WTC11 (cell line): ENCODE measurements around the gene LHPP. TPM values are rescaled to one million over a fixed set of nuclear protein-coding genes. Genes with fewer than 3 reads are reported as not detected.

ENCODE experiments used
- ATAC-seq: fragments of 200-7000 bp; cut with Tn5 transposase; 2 replicates; pipeline ENCODE4 v1.10.0; 2021; ENCODE audit warnings: mild to moderate bottlenecking, moderate library complexity
- CTCF ChIA-PET: fragments of 300-600 bp; sonication (Branson Sonifier 250); formaldehyde crosslinking; loops from one replicate; lab custom pipeline; 2021; ENCODE audit warnings: antibody characterized with exemption; lab: Charles Lee
- POLR2A ChIA-PET: fragments of 350-600 bp; sonication (Branson Sonifier 250); formaldehyde crosslinking; loops from one replicate; lab custom pipeline; 2021; ENCODE audit warnings: antibody characterized with exemption; lab: Charles Lee
- DNase-seq: peaks from one replicate; pipeline ENCODE4 v3.0.0; 2021; ENCODE audit warnings: low spot score
- H3K27ac Mint-ChIP-seq: 2 replicates; pipeline ENCODE4 v1.8.0; 2021; ENCODE audit warnings: mixed read lengths
- H3K27me3 Mint-ChIP-seq: 2 replicates; pipeline ENCODE4 v1.8.0; 2021; ENCODE audit warnings: low read depth, mild to moderate bottlenecking, moderate library complexity, mixed read lengths
- H3K36me3 Mint-ChIP-seq: 2 replicates; pipeline ENCODE4 v1.8.0; 2021; ENCODE audit warnings: mixed read lengths
- H3K4me1 Mint-ChIP-seq: 2 replicates; pipeline ENCODE4 v1.8.0; 2022; ENCODE audit warnings: mixed read lengths
- H3K4me3 Mint-ChIP-seq: 2 replicates; pipeline ENCODE4 v1.8.0; 2021; ENCODE audit warnings: mild to moderate bottlenecking, moderate library complexity, mixed read lengths
- H3K9me3 Mint-ChIP-seq: 2 replicates; pipeline ENCODE4 v1.8.0; 2021; ENCODE audit warnings: mixed read lengths
- ETV6 ChIP-seq: sonication (generic); formaldehyde crosslinking; IDR thresholded peaks from 2 replicates; pipeline ENCODE4 v1.8.1; 2022; ENCODE audit warnings: mild to moderate bottlenecking, missing genetic modification reagents
- JAZF1 ChIP-seq: fragments of 250-450 bp; sonication (Bioruptor Pico); IDR thresholded peaks from 2 replicates; pipeline ENCODE4 v1.9.0; 2021; ENCODE audit warnings: moderate library complexity, mild to moderate bottlenecking, inconsistent platforms
- NR2C2 ChIP-seq: sonication (generic); formaldehyde crosslinking; IDR thresholded peaks from 2 replicates; pipeline ENCODE4 v1.8.0; 2022; ENCODE audit warnings: mild to moderate bottlenecking, missing genetic modification reagents
- TP53 ChIP-seq: sonication (generic); formaldehyde crosslinking; IDR thresholded peaks from 2 replicates; pipeline ENCODE4 v1.8.1; 2023; ENCODE audit warnings: mild to moderate bottlenecking, missing genetic modification reagents
- ZNF232 ChIP-seq: sonication (generic); formaldehyde crosslinking; IDR thresholded peaks from 2 replicates; pipeline ENCODE4 v1.8.0; 2022; ENCODE audit warnings: mild to moderate bottlenecking, missing genetic modification reagents
- ZNF263 ChIP-seq: sonication (generic); formaldehyde crosslinking; IDR thresholded peaks from 2 replicates; pipeline ENCODE4 v1.8.1; 2022; ENCODE audit warnings: low read depth, mild to moderate bottlenecking, moderate library complexity, missing genetic modification reagents
- total RNA-seq: library from RNA; stranded (reverse); gene quantifications from 3 replicates; pipeline ENCODE4 v1.2.3, GENCODE V29; 2021
- TF ChIP-seq, protein P1 (sequence below): fragments of 250-450 bp; sonication (Bioruptor Pico); IDR thresholded peaks from 2 replicates; pipeline ENCODE4 v1.8.0; 2021; ENCODE audit warnings: mild to moderate bottlenecking
- TF ChIP-seq, protein P2 (sequence below): sonication (generic); formaldehyde crosslinking; IDR thresholded peaks from 2 replicates; pipeline ENCODE4 v1.8.1; 2022; ENCODE audit warnings: missing genetic modification reagents, borderline replicate concordance
- TF ChIP-seq, protein P3 (sequence below): sonication (generic); formaldehyde crosslinking; conservative IDR thresholded peaks from 2 replicates; pipeline ENCODE4 v1.8.1; 2022; ENCODE audit warnings: mild to moderate bottlenecking, missing genetic modification reagents
- TF ChIP-seq, protein P4 (sequence below): fragments of 250-450 bp; sonication (Bioruptor Pico); IDR thresholded peaks from 2 replicates; pipeline ENCODE4 v1.9.0; 2021; ENCODE audit warnings: mild to moderate bottlenecking, borderline replicate concordance
- TF ChIP-seq, protein P5 (sequence below): fragments of 200-600 bp; IDR thresholded peaks from 2 replicates; pipeline ENCODE4 v1.8.0; 2022; ENCODE audit warnings: antibody characterized with exemption
- TF ChIP-seq, protein P6 (sequence below): sonication (generic); formaldehyde crosslinking; IDR thresholded peaks from 2 replicates; pipeline ENCODE4 v1.8.1; 2023; ENCODE audit warnings: mild to moderate bottlenecking, missing genetic modification reagents, moderate library complexity
- TF ChIP-seq, protein P7 (sequence below): fragments of 250-450 bp; sonication (Bioruptor Pico); IDR thresholded peaks from 2 replicates; pipeline ENCODE4 v1.9.0; 2021; ENCODE audit warnings: moderate library complexity, mild to moderate bottlenecking, inconsistent platforms, borderline replicate concordance
- TF ChIP-seq, protein P8 (sequence below): sonication (generic); formaldehyde crosslinking; IDR thresholded peaks from 2 replicates; pipeline ENCODE4 v1.8.1; 2022; ENCODE audit warnings: low read depth, mild to moderate bottlenecking, moderate library complexity, missing genetic modification reagents, borderline replicate concordance

The LHPP gene
- total RNA-seq, 1 experiment from 2014 or later: 33.2 TPM

DNA sequence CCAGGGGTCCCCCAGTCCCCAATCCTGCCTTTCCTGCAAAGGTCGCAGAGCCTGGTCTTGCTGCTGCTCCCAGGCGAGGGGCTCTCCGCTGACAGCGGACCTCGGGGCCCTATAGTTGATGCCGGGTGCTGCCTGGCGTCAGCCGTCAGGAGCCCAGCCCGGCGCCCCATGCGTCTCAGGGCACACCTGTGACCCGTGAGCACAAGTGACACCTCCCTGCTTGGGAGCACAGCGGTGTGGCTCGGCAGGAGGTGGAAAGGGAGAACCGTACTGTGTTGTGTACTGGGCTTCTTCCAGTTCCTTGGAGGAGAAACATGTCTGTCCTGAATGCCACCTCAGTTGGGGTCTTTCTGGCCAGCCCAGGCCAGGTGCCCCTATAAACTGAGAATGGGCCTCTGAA lies 56.7 kb downstream of the LHPP start:
- Mint-ChIP-seq H3K4me3 (no peak overlapping the region), H3K27ac (no peak overlapping the region), H3K36me3 (peaks cover 13% of the 10 kb centered on the region), H3K27me3 (no peaks in the 10 kb centered on the region), H3K4me1 (peaks cover 15% of the 10 kb centered on the region), H3K9me3 (peaks cover 5% of the 10 kb centered on the region)
- DNase-seq (no peak), ATAC-seq (no peak)
- CTCF ChIA-PET: interaction anchor here (0.9 kb wide), 1 partner anchor 57 kb away, joined by 3 read pairs; the partner anchor contains the start of gene LHPP
- TF ChIP-seq, protein P1, sequence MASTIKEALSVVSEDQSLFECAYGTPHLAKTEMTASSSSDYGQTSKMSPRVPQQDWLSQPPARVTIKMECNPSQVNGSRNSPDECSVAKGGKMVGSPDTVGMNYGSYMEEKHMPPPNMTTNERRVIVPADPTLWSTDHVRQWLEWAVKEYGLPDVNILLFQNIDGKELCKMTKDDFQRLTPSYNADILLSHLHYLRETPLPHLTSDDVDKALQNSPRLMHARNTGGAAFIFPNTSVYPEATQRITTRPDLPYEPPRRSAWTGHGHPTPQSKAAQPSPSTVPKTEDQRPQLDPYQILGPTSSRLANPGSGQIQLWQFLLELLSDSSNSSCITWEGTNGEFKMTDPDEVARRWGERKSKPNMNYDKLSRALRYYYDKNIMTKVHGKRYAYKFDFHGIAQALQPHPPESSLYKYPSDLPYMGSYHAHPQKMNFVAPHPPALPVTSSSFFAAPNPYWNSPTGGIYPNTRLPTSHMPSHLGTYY: no peak
- TF ChIP-seq TP53 (CRISPR knock-in tag) (no peak), JAZF1 (CRISPR knock-in tag) (no peak), ETV6 (CRISPR knock-in tag) (no peak), ZNF232 (CRISPR knock-in tag) (no peak), ZNF263 (CRISPR knock-in tag) (no peak), NR2C2 (CRISPR knock-in tag) (no peak)
- TF ChIP-seq, protein P2, sequence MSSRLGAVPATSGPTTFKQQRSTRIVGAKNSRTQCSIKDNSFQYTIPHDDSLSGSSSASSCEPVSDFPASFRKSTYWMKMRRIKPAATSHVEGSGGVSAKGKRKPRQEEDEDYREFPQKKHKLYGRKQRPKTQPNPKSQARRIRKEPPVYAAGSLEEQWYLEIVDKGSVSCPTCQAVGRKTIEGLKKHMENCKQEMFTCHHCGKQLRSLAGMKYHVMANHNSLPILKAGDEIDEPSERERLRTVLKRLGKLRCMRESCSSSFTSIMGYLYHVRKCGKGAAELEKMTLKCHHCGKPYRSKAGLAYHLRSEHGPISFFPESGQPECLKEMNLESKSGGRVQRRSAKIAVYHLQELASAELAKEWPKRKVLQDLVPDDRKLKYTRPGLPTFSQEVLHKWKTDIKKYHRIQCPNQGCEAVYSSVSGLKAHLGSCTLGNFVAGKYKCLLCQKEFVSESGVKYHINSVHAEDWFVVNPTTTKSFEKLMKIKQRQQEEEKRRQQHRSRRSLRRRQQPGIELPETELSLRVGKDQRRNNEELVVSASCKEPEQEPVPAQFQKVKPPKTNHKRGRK (CRISPR knock-in tag): no peak
- TF ChIP-seq, protein P3, sequence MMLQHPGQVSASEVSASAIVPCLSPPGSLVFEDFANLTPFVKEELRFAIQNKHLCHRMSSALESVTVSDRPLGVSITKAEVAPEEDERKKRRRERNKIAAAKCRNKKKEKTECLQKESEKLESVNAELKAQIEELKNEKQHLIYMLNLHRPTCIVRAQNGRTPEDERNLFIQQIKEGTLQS: no peak
- TF ChIP-seq, protein P4, sequence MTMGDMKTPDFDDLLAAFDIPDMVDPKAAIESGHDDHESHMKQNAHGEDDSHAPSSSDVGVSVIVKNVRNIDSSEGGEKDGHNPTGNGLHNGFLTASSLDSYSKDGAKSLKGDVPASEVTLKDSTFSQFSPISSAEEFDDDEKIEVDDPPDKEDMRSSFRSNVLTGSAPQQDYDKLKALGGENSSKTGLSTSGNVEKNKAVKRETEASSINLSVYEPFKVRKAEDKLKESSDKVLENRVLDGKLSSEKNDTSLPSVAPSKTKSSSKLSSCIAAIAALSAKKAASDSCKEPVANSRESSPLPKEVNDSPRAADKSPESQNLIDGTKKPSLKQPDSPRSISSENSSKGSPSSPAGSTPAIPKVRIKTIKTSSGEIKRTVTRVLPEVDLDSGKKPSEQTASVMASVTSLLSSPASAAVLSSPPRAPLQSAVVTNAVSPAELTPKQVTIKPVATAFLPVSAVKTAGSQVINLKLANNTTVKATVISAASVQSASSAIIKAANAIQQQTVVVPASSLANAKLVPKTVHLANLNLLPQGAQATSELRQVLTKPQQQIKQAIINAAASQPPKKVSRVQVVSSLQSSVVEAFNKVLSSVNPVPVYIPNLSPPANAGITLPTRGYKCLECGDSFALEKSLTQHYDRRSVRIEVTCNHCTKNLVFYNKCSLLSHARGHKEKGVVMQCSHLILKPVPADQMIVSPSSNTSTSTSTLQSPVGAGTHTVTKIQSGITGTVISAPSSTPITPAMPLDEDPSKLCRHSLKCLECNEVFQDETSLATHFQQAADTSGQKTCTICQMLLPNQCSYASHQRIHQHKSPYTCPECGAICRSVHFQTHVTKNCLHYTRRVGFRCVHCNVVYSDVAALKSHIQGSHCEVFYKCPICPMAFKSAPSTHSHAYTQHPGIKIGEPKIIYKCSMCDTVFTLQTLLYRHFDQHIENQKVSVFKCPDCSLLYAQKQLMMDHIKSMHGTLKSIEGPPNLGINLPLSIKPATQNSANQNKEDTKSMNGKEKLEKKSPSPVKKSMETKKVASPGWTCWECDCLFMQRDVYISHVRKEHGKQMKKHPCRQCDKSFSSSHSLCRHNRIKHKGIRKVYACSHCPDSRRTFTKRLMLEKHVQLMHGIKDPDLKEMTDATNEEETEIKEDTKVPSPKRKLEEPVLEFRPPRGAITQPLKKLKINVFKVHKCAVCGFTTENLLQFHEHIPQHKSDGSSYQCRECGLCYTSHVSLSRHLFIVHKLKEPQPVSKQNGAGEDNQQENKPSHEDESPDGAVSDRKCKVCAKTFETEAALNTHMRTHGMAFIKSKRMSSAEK (CRISPR knock-in tag): no peak
- TF ChIP-seq, protein P5, sequence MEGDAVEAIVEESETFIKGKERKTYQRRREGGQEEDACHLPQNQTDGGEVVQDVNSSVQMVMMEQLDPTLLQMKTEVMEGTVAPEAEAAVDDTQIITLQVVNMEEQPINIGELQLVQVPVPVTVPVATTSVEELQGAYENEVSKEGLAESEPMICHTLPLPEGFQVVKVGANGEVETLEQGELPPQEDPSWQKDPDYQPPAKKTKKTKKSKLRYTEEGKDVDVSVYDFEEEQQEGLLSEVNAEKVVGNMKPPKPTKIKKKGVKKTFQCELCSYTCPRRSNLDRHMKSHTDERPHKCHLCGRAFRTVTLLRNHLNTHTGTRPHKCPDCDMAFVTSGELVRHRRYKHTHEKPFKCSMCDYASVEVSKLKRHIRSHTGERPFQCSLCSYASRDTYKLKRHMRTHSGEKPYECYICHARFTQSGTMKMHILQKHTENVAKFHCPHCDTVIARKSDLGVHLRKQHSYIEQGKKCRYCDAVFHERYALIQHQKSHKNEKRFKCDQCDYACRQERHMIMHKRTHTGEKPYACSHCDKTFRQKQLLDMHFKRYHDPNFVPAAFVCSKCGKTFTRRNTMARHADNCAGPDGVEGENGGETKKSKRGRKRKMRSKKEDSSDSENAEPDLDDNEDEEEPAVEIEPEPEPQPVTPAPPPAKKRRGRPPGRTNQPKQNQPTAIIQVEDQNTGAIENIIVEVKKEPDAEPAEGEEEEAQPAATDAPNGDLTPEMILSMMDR: no peak
- TF ChIP-seq, protein P6, sequence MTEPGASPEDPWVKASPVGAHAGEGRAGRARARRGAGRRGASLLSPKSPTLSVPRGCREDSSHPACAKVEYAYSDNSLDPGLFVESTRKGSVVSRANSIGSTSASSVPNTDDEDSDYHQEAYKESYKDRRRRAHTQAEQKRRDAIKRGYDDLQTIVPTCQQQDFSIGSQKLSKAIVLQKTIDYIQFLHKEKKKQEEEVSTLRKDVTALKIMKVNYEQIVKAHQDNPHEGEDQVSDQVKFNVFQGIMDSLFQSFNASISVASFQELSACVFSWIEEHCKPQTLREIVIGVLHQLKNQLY (CRISPR knock-in tag): no peak
- TF ChIP-seq, all 79 proteins: peak for 0
- POLR2A ChIA-PET: no interaction called here

DNA sequence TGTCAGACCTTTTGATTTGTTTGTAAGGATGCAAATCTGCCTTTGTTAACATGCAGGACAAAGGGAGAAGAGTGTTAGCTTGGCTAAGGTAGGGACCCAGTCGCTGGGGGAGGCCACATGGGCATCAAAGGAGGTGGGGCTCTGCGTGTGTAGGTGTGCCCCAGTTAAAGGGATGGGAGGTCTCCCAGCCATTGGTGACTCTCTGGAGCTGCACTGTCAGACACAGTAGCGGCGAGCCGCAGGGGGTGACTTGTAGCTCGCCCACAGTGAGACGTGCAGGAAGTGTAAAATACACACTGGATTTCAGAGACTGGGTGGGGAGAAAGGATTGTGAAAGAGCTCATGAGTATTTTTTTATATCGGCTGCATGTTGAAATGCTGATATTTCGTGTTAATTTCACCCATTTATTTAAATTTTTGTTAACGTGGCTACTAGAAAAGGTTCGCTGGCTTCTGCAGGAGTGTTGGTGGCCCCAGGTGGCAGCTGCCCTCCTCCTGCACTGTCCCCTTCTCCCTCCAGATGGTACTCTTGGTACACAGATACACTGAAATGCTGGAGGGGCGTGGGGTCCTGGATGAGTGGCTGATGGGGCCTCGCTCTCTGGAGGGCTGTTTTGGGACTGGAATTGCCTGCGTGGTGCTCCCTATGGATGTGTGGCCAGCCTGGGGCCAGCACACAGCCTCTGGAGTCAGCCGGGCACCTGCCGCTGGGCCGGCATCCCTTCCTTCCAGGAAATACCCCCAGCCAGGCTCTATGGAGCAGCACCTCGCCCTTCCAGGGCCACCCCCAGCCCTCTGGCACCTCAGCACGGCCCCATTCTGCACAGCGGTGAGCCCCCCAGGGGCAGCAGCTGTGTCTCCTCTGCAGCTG lies 59.2 kb downstream of the LHPP start:
- ChIA-PET POLR2A (no interaction called here), CTCF (interaction anchor here (1.6 kb wide), 1 partner anchor 9 kb away, joined by 6 read pairs; no protein-coding TSS in a partner anchor)
- peak; percentile 11 for DNase-seq
- Mint-ChIP-seq H3K27me3 (no peaks in the 10 kb centered on the region), H3K9me3 (peaks cover 5% of the 10 kb centered on the region), H3K4me3 (no peak overlapping the region), H3K27ac (no peak overlapping the region), H3K4me1 (peaks cover 21% of the 10 kb centered on the region), H3K36me3 (peaks cover 10% of the 10 kb centered on the region)
- TF ChIP-seq, protein P7, sequence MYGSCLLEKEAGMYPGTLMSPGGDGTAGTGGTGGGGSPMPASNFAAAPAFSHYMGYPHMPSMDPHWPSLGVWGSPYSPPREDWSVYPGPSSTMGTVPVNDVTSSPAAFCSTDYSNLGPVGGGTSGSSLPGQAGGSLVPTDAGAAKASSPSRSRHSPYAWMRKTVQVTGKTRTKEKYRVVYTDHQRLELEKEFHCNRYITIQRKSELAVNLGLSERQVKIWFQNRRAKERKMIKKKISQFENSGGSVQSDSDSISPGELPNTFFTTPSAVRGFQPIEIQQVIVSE (CRISPR knock-in tag): no peak
- TF ChIP-seq, protein P8, sequence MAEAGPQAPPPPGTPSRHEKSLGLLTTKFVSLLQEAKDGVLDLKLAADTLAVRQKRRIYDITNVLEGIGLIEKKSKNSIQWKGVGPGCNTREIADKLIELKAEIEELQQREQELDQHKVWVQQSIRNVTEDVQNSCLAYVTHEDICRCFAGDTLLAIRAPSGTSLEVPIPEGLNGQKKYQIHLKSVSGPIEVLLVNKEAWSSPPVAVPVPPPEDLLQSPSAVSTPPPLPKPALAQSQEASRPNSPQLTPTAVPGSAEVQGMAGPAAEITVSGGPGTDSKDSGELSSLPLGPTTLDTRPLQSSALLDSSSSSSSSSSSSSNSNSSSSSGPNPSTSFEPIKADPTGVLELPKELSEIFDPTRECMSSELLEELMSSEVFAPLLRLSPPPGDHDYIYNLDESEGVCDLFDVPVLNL: no peak
- ATAC-seq: peak; percentile 31; the same call in 1 of the 2 replicates
